A549 (cell line): ENCODE results near the gene MAD1L1. TPM values are rescaled to one million over a fixed set of nuclear protein-coding genes. Genes with fewer than 3 reads are reported as not detected.

Experiments
- ATAC-seq, 2 experiments: fragments of 200-7000 bp in 1 of 2; fragments of >200 bp in 1 of 2; cut with Nextera tagmentation in 1 of 2; cut with Tn5 transposase in 1 of 2; 3 replicates each; pipeline versions ENCODE4 v1.8.0 to v1.9.1; 2018 to 2020; ENCODE audit warnings: mild to moderate bottlenecking in 1 of 2, moderate library complexity in 1 of 2
- CTCF ChIA-PET: fragments of 300-600 bp; sonication (Branson Sonifier 250); formaldehyde crosslinking; extraction: SDS; loops from one replicate; lab custom pipeline; 2021; ENCODE audit warnings: antibody characterized with exemption, inconsistent platforms; lab: Yijun Ruan, JAX
- POLR2A ChIA-PET: fragments of 350-600 bp; formaldehyde crosslinking; extraction: SDS; loops from one replicate; lab custom pipeline; 2021; ENCODE audit warnings: antibody characterized with exemption, inconsistent platforms; lab: Yijun Ruan, JAX
- DNase-seq, 2 experiments: peaks; one replicate each; pipeline versions ENCODE4 v3.0.0 to v3.0.0-alpha.2; 2011 to 2016; ENCODE audit warnings: low read depth in 1 of 2, low spot score in 1 of 2
- FAIRE-seq: peaks from 2 replicates; lab custom pipeline; 2011; peaks lifted over from hg19 to GRCh38; lab: Jason Lieb, UNC
- H3K27ac ChIP-seq, 2 experiments: fragments of >200 bp; sonication (Bioruptor Twin); formaldehyde crosslinking; 3 replicates each; pipeline ENCODE4 v1.5.1; 2016 to 2017
- H3K4me1 ChIP-seq: fragments of >200 bp; sonication (Bioruptor Twin); formaldehyde crosslinking; 3 replicates; pipeline ENCODE4 v1.6.1; 2016
- H3K4me2 ChIP-seq: fragments of >200 bp; sonication (Bioruptor Twin); formaldehyde crosslinking; 3 replicates; pipeline ENCODE4 v1.6.1; 2016
- H3K4me3 ChIP-seq: fragments of >200 bp; sonication (Bioruptor Twin); formaldehyde crosslinking; 3 replicates; pipeline ENCODE4 v1.5.1; 2016
- H3K9me3 ChIP-seq: fragments of >200 bp; sonication (Bioruptor Twin); formaldehyde crosslinking; 3 replicates; pipeline ENCODE4 v1.6.1; 2016
- ATOH8 ChIP-seq: fragments of 250-450 bp; sonication (Bioruptor Pico); IDR thresholded peaks from 2 replicates; pipeline ENCODE4 v1.5.0; 2020; ENCODE audit warnings: low read depth, mild to moderate bottlenecking, moderate library complexity
- CBX2 ChIP-seq: fragments of 200-600 bp; sonication (generic); IDR thresholded peaks from 2 replicates; pipeline ENCODE4 v1.6.1; 2016; ENCODE audit warnings: low read depth, mild to moderate bottlenecking, borderline replicate concordance
- CTCF ChIP-seq: fragments of >200 bp; sonication (Bioruptor Twin); formaldehyde crosslinking; IDR thresholded peaks from 3 replicates; pipeline ENCODE4 v1.5.1; 2016
- E2F6 ChIP-seq: IDR thresholded peaks from 2 replicates; pipeline ENCODE4 v1.6.1; 2012; ENCODE audit warnings: low read depth, borderline replicate concordance
- EHMT2 ChIP-seq: fragments of 200-600 bp; sonication (generic); IDR thresholded peaks from 2 replicates; pipeline ENCODE4 v1.6.1; 2016; ENCODE audit warnings: antibody characterized with exemption, low read depth, mild to moderate bottlenecking, moderate library complexity
- ELK1 ChIP-seq: fragments of 150-350 bp; IDR thresholded peaks from 2 replicates; pipeline ENCODE4 v1.6.1; 2014; ENCODE audit warnings: low read depth, mild to moderate bottlenecking, low read length
- ESRRA ChIP-seq: fragments of 150-350 bp; IDR thresholded peaks from 2 replicates; pipeline ENCODE4 v1.6.1; 2014; ENCODE audit warnings: mild to moderate bottlenecking, low read length, borderline replicate concordance
- HES2 ChIP-seq: fragments of >200 bp; sonication (Bioruptor Twin); formaldehyde crosslinking; IDR thresholded peaks from 2 replicates; pipeline ENCODE4 v1.6.1; 2016
- HOXB13 ChIP-seq: fragments of 250-450 bp; sonication (Bioruptor Pico); IDR thresholded peaks from 2 replicates; pipeline ENCODE4 v1.5.0; 2020; ENCODE audit warnings: low read depth, mild to moderate bottlenecking, moderate library complexity
- JUN ChIP-seq, 2 experiments: fragments of >200 bp; sonication (Bioruptor Twin); formaldehyde crosslinking; IDR thresholded peaks; 2 replicates in 1 of 2; 3 replicates in 1 of 2; pipeline ENCODE4 v1.6.1; 2016 to 2017
- NFE2L2 ChIP-seq: fragments of 150-350 bp; conservative IDR thresholded peaks from 2 replicates; pipeline ENCODE4 v1.6.1; 2014; ENCODE audit warnings: low read length
- NR3C1 ChIP-seq: fragments of >200 bp; sonication (Bioruptor Twin); formaldehyde crosslinking; IDR thresholded peaks from 3 replicates; pipeline ENCODE4 v1.6.1; 2017
- PBX3 ChIP-seq: IDR thresholded peaks from 2 replicates; pipeline ENCODE4 v1.6.1; 2012
- POLR2AphosphoS2 ChIP-seq: conservative IDR thresholded peaks from 2 replicates; pipeline ENCODE4 v1.6.1; 2012; ENCODE audit warnings: low read length, improper control_type of control experiment, inconsistent platforms
- RNF2 ChIP-seq: fragments of 200-600 bp; sonication (generic); IDR thresholded peaks from 2 replicates; pipeline ENCODE4 v1.6.1; 2016; ENCODE audit warnings: low read depth, mild to moderate bottlenecking, antibody characterized with exemption, moderate library complexity, borderline replicate concordance
- SREBF2 ChIP-seq: fragments of 450-650 bp; IDR thresholded peaks from 2 replicates; pipeline ENCODE4 v1.6.1; 2014; ENCODE audit warnings: mild to moderate bottlenecking, moderate library complexity
- TFCP2L1 ChIP-seq: fragments of 250-450 bp; sonication (Bioruptor Pico); IDR thresholded peaks from 2 replicates; pipeline ENCODE4 v1.5.0; 2021; ENCODE audit warnings: mild to moderate bottlenecking
- WGBS: methylation state at CpG from one replicate; pipeline ENCODE4 v1.1.6; 2017; ENCODE audit errors: missing lambda C conversion rate; 5-methylcytosine and 5-hydroxymethylcytosine counted together
- polyA plus RNA-seq, 4 experiments: library from polyadenylated mRNA; depleted of rRNA in 3 of 4; stranded (reverse); fragments of >200 nt; fragmentation: RNase III in 1 of 4; extraction: RNeasy Plus Mini Kit Qiagen cat#74134 plus additional on column Dnase treatment in 1 of 4; gene quantifications; 2 replicates in 3 of 4; 3 replicates in 1 of 4; pipeline ENCODE4 v1.2.3, GENCODE V29; 2011 to 2017

The MAD1L1 gene
- polyA plus RNA-seq, 2 of the 4 experiments (the other 2 are of a cell fraction): 13.6 to 16.6 TPM

GRCh38 chr7:2257046-2257551, 24.4 kb upstream of the MAD1L1 start (continued):
- no peak for TF ChIP-seq ATOH8 (CRISPR knock-in tag)
- TF ChIP-seq, all 56 proteins: peak for 0

GRCh38 chr7:2256306-2257045, 23.7 kb upstream of the MAD1L1 start:
- Histone ChIP-seq H3K4me2 (no peak overlapping the region), H3K4me1 (peaks cover 9% of the 10 kb centered on the region), H3K27ac (no peak overlapping the region), H3K9me3 (no peaks in the 10 kb centered on the region), H3K4me3 (no peak overlapping the region)
- no peak for FAIRE-seq
- ChIA-PET POLR2A (no interaction called here), CTCF (interaction anchor here (1.2 to 2.6 kb wide), 2 partner anchors 9 to 91 kb away, joined by 5 to 11 read pairs; no protein-coding TSS in a partner anchor)
- WGBS: 92% methylated on average over 44 of the region's 44 CpGs
- no peak for TF ChIP-seq TFCP2L1 (CRISPR knock-in tag)
- TF ChIP-seq NR3C1: no peak
- TF ChIP-seq CTCF: no peak
- no peak for TF ChIP-seq PBX3
- TF ChIP-seq EHMT2: no peak
- TF ChIP-seq HOXB13 (CRISPR knock-in tag): no peak
- no peak for TF ChIP-seq HES2
- no peak for TF ChIP-seq CBX2
- TF ChIP-seq JUN (IDR thresholded peaks at IDR 0.05): no peak
- TF ChIP-seq RNF2: no peak
- no peak for DNase-seq
- no peak for ATAC-seq

GRCh38 chr7:2255145-2256139, 22.7 kb upstream of the MAD1L1 start:
- peaks cover under 1% of the 10 kb centered on the region; the same call in 2 of the 3 replicates for H3K4me1 ChIP-seq
- ChIA-PET POLR2A (interaction anchor here (1.0 kb wide), 1 partner anchor 14 kb away, joined by 3 read pairs; the partner anchor contains the start of genes MRM2 and NUDT1), CTCF (interaction anchor here (2.6 kb wide), 1 partner anchor 92 kb away, joined by 11 read pairs; no protein-coding TSS in a partner anchor)
- no peak for ATAC-seq
- H3K27ac ChIP-seq: no peak overlapping the region
- H3K9me3 ChIP-seq: no peaks in the 10 kb centered on the region
- no peak for FAIRE-seq
- TF ChIP-seq NFE2L2: no peak
- no peak for TF ChIP-seq ESRRA
- no peak for TF ChIP-seq POLR2AphosphoS2
- TF ChIP-seq SREBF2: no peak
- no peak for TF ChIP-seq E2F6
- no peak for TF ChIP-seq ELK1
- 87% methylated on average over 32 of the region's 33 CpGs for WGBS
- H3K4me3 ChIP-seq: no peak overlapping the region
- no peak overlapping the region for H3K4me2 ChIP-seq
- no peak for DNase-seq
